HL-60/S4 (cell line): ENCODE data around the gene SNRNP25.

ENCODE experiments used
- in situ Hi-C: fragments of 300-500 bp; cut with MboI; formaldehyde crosslinking; loops from 2 replicates; pipeline ENCODE4 v1.14.3; 2022; ENCODE audit warnings: low sequenced_read_pairs

SNRNP25 gene

DNA sequence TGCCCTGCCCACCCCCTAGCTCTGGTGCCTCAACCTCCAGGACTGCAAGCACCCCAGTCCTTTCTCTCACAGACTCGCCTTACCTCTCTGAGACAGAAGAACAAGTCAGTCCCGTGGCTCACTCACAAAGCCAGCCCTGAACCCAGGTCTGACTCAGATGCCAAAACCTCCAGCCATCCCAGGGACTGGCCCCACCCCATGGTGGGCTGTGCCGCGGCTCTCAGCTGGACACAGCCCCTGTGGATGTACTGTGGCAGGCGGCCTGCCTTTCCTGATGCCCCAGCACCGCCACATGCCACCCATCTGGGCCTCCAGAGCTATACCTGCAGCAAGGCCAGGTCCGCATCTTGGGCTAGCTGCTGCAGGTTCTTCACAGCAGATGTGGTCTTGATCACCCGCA lies 44.2 kb downstream of the SNRNP25 start:
- in situ Hi-C loops: no loop called here

- in situ Hi-C loops: no loop called here
Measured at GRCh38 chr16:100989-101388, 47.4 kb downstream of the SNRNP25 start.

GRCh38 chr16:101586-101985 lies 48.0 kb downstream of the SNRNP25 start:
- in situ Hi-C loops: no loop called here

- in situ Hi-C loops: no loop called here
Measured at GRCh38 chr16:102060-102855, 48.6 kb downstream of the SNRNP25 start.

DNA sequence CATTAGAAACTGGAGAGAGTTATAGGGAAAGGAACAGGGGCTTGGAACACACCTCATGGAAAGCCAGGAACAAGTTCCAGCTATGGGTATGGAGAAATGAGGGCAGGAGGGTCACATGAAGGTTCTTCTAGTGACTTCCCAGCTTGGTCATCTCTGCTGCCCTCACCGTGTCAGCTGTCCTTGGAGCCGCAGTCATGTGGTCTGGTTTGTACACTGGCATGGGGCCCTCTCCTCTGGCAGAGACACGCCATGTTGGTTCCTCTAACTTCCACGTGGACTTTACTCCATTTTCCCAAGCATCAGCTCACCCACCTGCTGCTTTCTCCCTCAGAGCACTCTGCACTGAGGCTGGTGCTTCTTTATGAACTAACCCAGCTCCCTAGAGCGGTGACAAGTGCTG lies 50.7 kb downstream of the SNRNP25 start:
- in situ Hi-C loops: no loop called here

GRCh38 chr16:104928-105327 lies 51.3 kb downstream of the SNRNP25 start:
- in situ Hi-C loops: no loop called here

DNA sequence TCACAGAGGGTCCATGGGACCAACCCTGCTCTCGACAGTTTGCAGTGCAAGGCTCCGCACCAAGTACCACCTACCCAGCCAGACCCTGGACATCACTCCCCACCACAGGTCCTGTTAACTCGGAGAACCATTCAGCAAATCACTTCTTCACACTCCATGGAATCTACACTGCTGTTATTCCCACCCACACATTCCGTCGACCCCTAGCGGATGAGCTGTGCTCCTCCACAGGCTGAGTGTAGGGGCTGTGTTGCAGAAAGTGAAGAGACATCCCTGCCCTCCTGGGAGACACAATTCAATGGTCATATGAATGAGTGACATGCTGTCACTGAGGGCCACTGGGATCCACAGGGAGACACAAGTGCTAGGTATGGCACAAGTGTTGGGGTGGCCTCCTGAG lies 51.9 kb downstream of the SNRNP25 start:
- in situ Hi-C loops: no loop called here

DNA sequence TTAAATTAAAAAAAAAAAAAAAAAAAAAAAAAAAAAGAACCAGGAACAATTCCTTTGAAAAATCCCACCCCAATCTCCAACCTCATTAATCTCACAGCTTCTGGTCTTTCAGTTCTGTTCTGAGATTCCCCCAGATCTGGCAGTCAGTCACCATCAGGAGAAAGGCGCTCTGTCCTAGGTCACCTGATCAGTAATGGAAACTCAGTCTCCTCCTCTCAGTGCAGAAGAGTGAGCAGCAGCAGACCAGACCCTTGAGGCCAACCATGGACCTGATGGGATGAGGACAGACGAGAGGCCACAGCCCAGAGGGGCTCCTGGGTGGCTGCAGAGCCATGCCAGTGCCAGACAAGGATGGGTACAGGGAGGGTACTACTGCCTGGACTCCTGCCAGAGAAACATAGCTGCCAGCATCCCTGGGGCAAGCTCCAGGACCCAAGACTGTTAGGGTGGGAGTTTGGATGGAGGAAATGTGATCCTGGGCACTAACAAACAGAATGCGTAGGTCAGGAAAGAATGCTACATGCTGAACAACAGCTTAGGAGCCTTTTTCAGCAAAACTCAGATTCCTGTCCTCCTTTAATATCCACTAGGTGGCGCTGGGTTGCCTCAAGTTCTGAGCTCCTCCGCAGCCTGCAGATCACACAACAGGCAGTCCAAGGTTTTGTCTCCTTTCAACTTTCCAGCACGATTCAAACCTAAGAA lies 53.1 kb downstream of the SNRNP25 start:
- in situ Hi-C loops: no loop called here
